GM12865 (cell line): Measurements from ENCODE around the gene TRIM58.

Experiments
- DNase-seq: peaks from one replicate; pipeline ENCODE4 v3.0.0; 2010; ENCODE audit warnings: low read depth
- H3K4me3 ChIP-seq: 2 replicates; pipeline ENCODE4 v1.5.1; 2011; ENCODE audit warnings: mild to moderate bottlenecking, low read depth, low read length, control low read depth
- CTCF ChIP-seq: IDR thresholded peaks from 2 replicates; pipeline ENCODE4 v1.5.1; 2011; ENCODE audit warnings: low read length, control low read depth, low read depth, inconsistent platforms; ENCODE audit not compliant: insufficient read depth; ENCODE audit errors: missing control alignments

The TRIM58 gene

GRCh38 chr1:247833601-247834000, 23.4 kb upstream of the TRIM58 start:
- DNase-seq = no peak

GRCh38 chr1:247840818-247841217, 16.2 kb upstream of the TRIM58 start:
- DNase-seq = no peak
- no peak for TF ChIP-seq CTCF
- no peak overlapping the region for H3K4me3 ChIP-seq

More at GRCh38 chr1:247833601-247834000, 23.4 kb upstream of the TRIM58 start:
- no peak overlapping the region for H3K4me3 ChIP-seq
- no peak for TF ChIP-seq CTCF

- TF ChIP-seq CTCF = no peak
- DNase-seq = no peak
Observed at GRCh38 chr1:247841796-247842195, 15.2 kb upstream of the TRIM58 start, which contains the start of gene OR11L1. Gene OR11L1, minus strand, starts transcription at chr1:247841896. Its CDS starts 0 bp downstream, at chr1:247841896.

GRCh38 chr1:247843411-247843810, 13.6 kb upstream of the TRIM58 start:
- DNase-seq = no peak

More at GRCh38 chr1:247841796-247842195, 15.2 kb upstream of the TRIM58 start, which contains the start of gene OR11L1:
- no peak within 1 kb of the TSS for H3K4me3 ChIP-seq

GRCh38 chr1:247845011-247845692, 11.8 kb upstream of the TRIM58 start:
- H3K4me3 ChIP-seq = no peak overlapping the region
- no peak for DNase-seq
- no peak for TF ChIP-seq CTCF

More at GRCh38 chr1:247843411-247843810, 13.6 kb upstream of the TRIM58 start:
- TF ChIP-seq CTCF = no peak
- H3K4me3 ChIP-seq = no peak overlapping the region

- no peak for DNase-seq
- TF ChIP-seq CTCF = no peak
- H3K4me3 ChIP-seq = no peak overlapping the region
Observed at GRCh38 chr1:247845693-247846017, 11.3 kb upstream of the TRIM58 start.

GRCh38 chr1:247848346-247848745, 8.6 kb upstream of the TRIM58 start:
- no peak overlapping the region for H3K4me3 ChIP-seq
- TF ChIP-seq CTCF = no peak
- DNase-seq = no peak
